ENCODE results near the gene MYBBP1A. TPM values are rescaled to one million over a fixed set of nuclear protein-coding genes. Genes with fewer than 3 reads are reported as not detected.

MYBBP1A gene
- total RNA-seq, 1 experiment from 2014 or later = 155 TPM

DNA sequence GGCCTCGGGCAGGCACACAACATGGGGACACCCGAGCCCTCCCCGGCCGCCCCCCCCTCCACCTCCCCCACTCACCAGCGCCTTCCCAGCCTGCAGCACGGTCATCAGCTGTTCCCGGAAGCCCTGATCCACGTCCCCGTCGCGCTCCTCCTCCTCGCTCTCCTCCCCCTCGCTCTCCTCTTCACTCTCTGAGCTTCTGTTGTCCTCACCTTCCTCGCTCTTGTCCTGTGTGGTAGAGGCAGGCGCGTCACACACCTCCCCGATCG, 10.3 kb downstream of the MYBBP1A start:
- H3K4me1 ChIP-seq (ENCODE audit: insufficient read depth, low read length) = no peaks in the 10 kb centered on the region
- H3K27me3 ChIP-seq (ENCODE audit: low read length) = no peaks in the 10 kb centered on the region
- BruUV-seq (replicated peaks) = TSS peak; percentile 18
- H3K4me3 ChIP-seq (ENCODE audit: low read length) = no peak overlapping the region
- no peaks in the 10 kb centered on the region for H3K9me2 ChIP-seq (replicated peaks; ENCODE audit: low read length)
- intact Hi-C loops (cut with micrococcal nuclease) = no loop called here
- H3K9me3 ChIP-seq (ENCODE audit: low read length) = no peaks in the 10 kb centered on the region
- no peak overlapping the region for H3K4me2 ChIP-seq (ENCODE audit: low read length)
- no peak overlapping the region for H3K27ac ChIP-seq (ENCODE audit: low read length)
- POLR2A ChIA-PET (ENCODE audit: unreplicated experiment) = no interaction called here
- no peak overlapping the region for H2AFZ ChIP-seq (ENCODE audit: low read length)
- DNase-seq = no peak
- H3K36me3 ChIP-seq (ENCODE audit: low read depth, low read length) = peaks cover 15% of the 10 kb centered on the region
- TF ChIP-seq EZH2phosphoT487 (IDR thresholded peaks at IDR 0.05; ENCODE audit: borderline replicate concordance, low read length) (no peak), EZH2 (IDR thresholded peaks at IDR 0.05; ENCODE audit: low read length, unreplicated experiment) (no peak)
- TF ChIP-seq, protein P1, sequence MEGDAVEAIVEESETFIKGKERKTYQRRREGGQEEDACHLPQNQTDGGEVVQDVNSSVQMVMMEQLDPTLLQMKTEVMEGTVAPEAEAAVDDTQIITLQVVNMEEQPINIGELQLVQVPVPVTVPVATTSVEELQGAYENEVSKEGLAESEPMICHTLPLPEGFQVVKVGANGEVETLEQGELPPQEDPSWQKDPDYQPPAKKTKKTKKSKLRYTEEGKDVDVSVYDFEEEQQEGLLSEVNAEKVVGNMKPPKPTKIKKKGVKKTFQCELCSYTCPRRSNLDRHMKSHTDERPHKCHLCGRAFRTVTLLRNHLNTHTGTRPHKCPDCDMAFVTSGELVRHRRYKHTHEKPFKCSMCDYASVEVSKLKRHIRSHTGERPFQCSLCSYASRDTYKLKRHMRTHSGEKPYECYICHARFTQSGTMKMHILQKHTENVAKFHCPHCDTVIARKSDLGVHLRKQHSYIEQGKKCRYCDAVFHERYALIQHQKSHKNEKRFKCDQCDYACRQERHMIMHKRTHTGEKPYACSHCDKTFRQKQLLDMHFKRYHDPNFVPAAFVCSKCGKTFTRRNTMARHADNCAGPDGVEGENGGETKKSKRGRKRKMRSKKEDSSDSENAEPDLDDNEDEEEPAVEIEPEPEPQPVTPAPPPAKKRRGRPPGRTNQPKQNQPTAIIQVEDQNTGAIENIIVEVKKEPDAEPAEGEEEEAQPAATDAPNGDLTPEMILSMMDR (conservative IDR thresholded peaks at IDR 0.05; ENCODE audit: low read depth, low read length) = no peak
- no peaks in the 10 kb centered on the region for H3K79me2 ChIP-seq (ENCODE audit: low read length)
- ATAC-seq = no peak
- CTCF ChIA-PET = no interaction called here
- no peak overlapping the region for H3K9ac ChIP-seq (ENCODE audit: low read length)
- H3F3A ChIP-seq (ENCODE audit: low read length, unreplicated experiment) = no peaks in the 10 kb centered on the region
- no peaks in the 10 kb centered on the region for H4K20me1 ChIP-seq (ENCODE audit: low read length)

GRCh38 chr17:4544135-4544950, 10.8 kb downstream of the MYBBP1A start:
- ATAC-seq = no peak
- DNase-seq = no peak
- Histone ChIP-seq H3K9me2 (replicated peaks; ENCODE audit: low read length) (no peaks in the 10 kb centered on the region), H3K9ac (ENCODE audit: low read length) (no peak overlapping the region), H3K27me3 (ENCODE audit: low read length) (no peaks in the 10 kb centered on the region), H3K4me3 (ENCODE audit: low read length) (no peak overlapping the region), H3K79me2 (ENCODE audit: low read length) (no peaks in the 10 kb centered on the region), H3K9me3 (ENCODE audit: low read length) (no peaks in the 10 kb centered on the region), H3K36me3 (ENCODE audit: low read depth, low read length) (peaks cover 13% of the 10 kb centered on the region), H3F3A (ENCODE audit: low read length, unreplicated experiment) (no peaks in the 10 kb centered on the region), H3K4me2 (ENCODE audit: low read length) (no peak overlapping the region), H4K20me1 (ENCODE audit: low read length) (no peaks in the 10 kb centered on the region), H2AFZ (ENCODE audit: low read length) (no peak overlapping the region), H3K4me1 (ENCODE audit: insufficient read depth, low read length) (no peaks in the 10 kb centered on the region), H3K27ac (ENCODE audit: low read length) (no peak overlapping the region)
- ChIA-PET POLR2A (ENCODE audit: unreplicated experiment) (no interaction called here), CTCF (no interaction called here)
- intact Hi-C loops (cut with micrococcal nuclease) = no loop called here
- TF ChIP-seq, protein P1 (conservative IDR thresholded peaks at IDR 0.05; ENCODE audit: low read depth, low read length) = no peak
- TF ChIP-seq EZH2phosphoT487 (IDR thresholded peaks at IDR 0.05; ENCODE audit: borderline replicate concordance, low read length) (no peak), EZH2 (IDR thresholded peaks at IDR 0.05; ENCODE audit: low read length, unreplicated experiment) (no peak)
- BruUV-seq (replicated peaks) = no TSS peak

- no peak overlapping the region for H3K27ac ChIP-seq (ENCODE audit: low read length)
- no peaks in the 10 kb centered on the region for H3K79me2 ChIP-seq (ENCODE audit: low read length)
- intact Hi-C loops (cut with micrococcal nuclease) = no loop called here
- H3K36me3 ChIP-seq (ENCODE audit: low read depth, low read length) = peaks cover 6% of the 10 kb centered on the region
- TF ChIP-seq EZH2 (IDR thresholded peaks at IDR 0.05; ENCODE audit: low read length, unreplicated experiment) (no peak), EZH2phosphoT487 (IDR thresholded peaks at IDR 0.05; ENCODE audit: borderline replicate concordance, low read length) (no peak)
- TF ChIP-seq, protein P1 (conservative IDR thresholded peaks at IDR 0.05; ENCODE audit: low read depth, low read length) = no peak
- H3K4me2 ChIP-seq (ENCODE audit: low read length) = no peak overlapping the region
- no peak overlapping the region for H3K4me3 ChIP-seq (ENCODE audit: low read length)
- no TSS peak for BruUV-seq (replicated peaks)
- H3K9me2 ChIP-seq (replicated peaks; ENCODE audit: low read length) = no peaks in the 10 kb centered on the region
- H2AFZ ChIP-seq (ENCODE audit: low read length) = no peak overlapping the region
- no peaks in the 10 kb centered on the region for H3K4me1 ChIP-seq (ENCODE audit: insufficient read depth, low read length)
- ATAC-seq (no peak), DNase-seq (no peak)
- CTCF ChIA-PET = no interaction called here
- POLR2A ChIA-PET (ENCODE audit: unreplicated experiment) = no interaction called here
- no peaks in the 10 kb centered on the region for H3K27me3 ChIP-seq (ENCODE audit: low read length)
- no peak overlapping the region for H3K9ac ChIP-seq (ENCODE audit: low read length)
- H4K20me1 ChIP-seq (ENCODE audit: low read length) = no peaks in the 10 kb centered on the region
- no peaks in the 10 kb centered on the region for H3F3A ChIP-seq (ENCODE audit: low read length, unreplicated experiment)
- H3K9me3 ChIP-seq (ENCODE audit: low read length) = no peaks in the 10 kb centered on the region
These were observed 11.6 kb downstream of the MYBBP1A start for GRCh38 chr17:4543557-4544026.
